ENCODE data around the gene LY6G6F. TPM values are rescaled to one million over a fixed set of nuclear protein-coding genes. Genes with fewer than 3 reads are reported as not detected.
"Not testable (repeated sequence)": the region's sequence is repeated elsewhere in the genome, so short reads cannot be mapped to it uniquely, and the experiment has no call there.

The LY6G6F gene
- total RNA-seq, 1 donor from 2014 or later = not detected

DNA sequence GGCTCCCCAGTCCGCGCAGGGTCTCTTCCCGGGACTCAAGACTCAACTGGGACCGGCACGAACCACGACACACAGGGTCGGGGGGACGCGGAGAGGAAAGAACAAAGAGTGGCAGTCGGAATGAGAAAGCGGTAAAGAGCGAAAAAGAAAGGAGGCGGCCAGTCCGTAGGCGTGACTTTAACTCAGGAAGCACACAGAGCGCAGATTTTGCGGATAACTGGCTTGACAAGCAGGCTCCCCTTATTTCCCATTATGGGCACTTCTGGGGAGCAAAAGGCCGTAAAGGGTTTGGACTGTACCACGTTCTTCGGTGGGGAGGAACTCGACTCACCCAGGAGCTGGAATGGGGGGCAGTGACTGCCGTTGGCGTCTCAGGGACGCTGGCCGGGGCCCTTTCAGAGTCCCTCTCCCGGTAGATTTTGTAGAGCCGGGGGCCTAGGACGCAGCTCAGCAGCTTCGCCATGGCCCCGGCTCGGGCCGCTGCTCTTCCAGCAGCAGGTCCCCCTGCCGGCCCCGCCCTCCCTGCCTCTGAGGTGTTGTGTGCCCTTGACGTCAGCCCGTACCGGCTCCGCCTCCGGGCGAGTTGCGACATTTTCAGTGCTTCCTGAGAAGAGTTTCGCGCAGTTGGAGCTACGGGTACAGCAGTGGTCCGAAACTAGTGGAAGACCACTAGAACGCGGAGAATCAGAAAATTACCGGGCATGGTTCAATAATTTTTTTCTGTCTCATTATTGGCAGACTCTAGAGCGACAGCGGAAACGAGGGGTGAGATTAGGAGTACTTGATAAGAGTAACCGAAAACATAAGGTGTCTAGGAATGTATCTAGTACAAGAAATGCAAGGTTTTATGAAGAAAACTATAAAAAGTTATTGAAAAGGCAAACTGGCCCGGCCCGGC is 3.6 kb upstream of the LY6G6F start, which contains the start of gene ABHD16A:
Gene ABHD16A, minus strand, starts transcription at position 506 of the 898 bp plus-strand sequence. Its CDS starts 43 bp downstream, at position 463.
- Mint-ChIP-seq H3K27ac (ENCODE audit: unreplicated experiment) (peak within 1 kb of the TSS; percentile 99), H3K4me3 (ENCODE audit: unreplicated experiment) (peak within 1 kb of the TSS; percentile 94), H3K4me1 (ENCODE audit: low read depth, unreplicated experiment) (peaks cover 13% of the 10 kb centered on the region), H3K36me3 (ENCODE audit: unreplicated experiment) (no peaks in the 10 kb centered on the region), H3K9me3 (ENCODE audit: unreplicated experiment) (peaks cover 10% of the 10 kb centered on the region), H3K27me3 (ENCODE audit: unreplicated experiment) (peaks cover 7% of the 10 kb centered on the region)
- peak; percentile 98 for DNase-seq
- TF ChIP-seq, protein P1, sequence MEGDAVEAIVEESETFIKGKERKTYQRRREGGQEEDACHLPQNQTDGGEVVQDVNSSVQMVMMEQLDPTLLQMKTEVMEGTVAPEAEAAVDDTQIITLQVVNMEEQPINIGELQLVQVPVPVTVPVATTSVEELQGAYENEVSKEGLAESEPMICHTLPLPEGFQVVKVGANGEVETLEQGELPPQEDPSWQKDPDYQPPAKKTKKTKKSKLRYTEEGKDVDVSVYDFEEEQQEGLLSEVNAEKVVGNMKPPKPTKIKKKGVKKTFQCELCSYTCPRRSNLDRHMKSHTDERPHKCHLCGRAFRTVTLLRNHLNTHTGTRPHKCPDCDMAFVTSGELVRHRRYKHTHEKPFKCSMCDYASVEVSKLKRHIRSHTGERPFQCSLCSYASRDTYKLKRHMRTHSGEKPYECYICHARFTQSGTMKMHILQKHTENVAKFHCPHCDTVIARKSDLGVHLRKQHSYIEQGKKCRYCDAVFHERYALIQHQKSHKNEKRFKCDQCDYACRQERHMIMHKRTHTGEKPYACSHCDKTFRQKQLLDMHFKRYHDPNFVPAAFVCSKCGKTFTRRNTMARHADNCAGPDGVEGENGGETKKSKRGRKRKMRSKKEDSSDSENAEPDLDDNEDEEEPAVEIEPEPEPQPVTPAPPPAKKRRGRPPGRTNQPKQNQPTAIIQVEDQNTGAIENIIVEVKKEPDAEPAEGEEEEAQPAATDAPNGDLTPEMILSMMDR (IDR thresholded peaks at IDR 0.05; ENCODE audit: partially characterized antibody, unreplicated experiment) = peak; percentile 23

DNA sequence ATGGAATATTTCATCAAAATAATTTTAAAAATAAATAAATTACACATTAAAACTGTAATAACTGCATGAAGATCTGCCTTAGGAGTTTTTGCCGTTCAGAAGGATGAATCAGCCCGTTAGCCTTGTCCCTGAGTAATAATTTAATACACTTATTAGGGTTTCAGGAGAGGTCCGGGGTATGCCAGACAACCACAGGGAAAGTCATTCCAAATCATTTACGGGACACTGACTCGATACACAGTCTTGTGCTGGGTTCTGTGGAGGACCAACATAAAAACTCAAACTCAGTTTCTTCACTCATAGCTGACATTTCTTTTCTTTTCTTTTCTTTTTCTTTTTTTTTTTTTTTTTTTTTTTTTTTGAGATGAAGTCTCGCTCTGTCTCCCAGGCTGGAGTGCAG is 735 bp upstream of the LY6G6F start:
- Mint-ChIP-seq H3K4me1 (ENCODE audit: low read depth, unreplicated experiment) (peaks cover 15% of the 10 kb centered on the region), H3K9me3 (ENCODE audit: unreplicated experiment) (peaks cover 16% of the 10 kb centered on the region), H3K4me3 (ENCODE audit: unreplicated experiment) (no peak overlapping the region), H3K27ac (ENCODE audit: unreplicated experiment) (no peak overlapping the region), H3K36me3 (ENCODE audit: unreplicated experiment) (no peaks in the 10 kb centered on the region), H3K27me3 (ENCODE audit: unreplicated experiment) (peaks cover 11% of the 10 kb centered on the region)
- TF ChIP-seq, protein P1 (IDR thresholded peaks at IDR 0.05; ENCODE audit: partially characterized antibody, unreplicated experiment) = no peak
- no peak for DNase-seq

DNA sequence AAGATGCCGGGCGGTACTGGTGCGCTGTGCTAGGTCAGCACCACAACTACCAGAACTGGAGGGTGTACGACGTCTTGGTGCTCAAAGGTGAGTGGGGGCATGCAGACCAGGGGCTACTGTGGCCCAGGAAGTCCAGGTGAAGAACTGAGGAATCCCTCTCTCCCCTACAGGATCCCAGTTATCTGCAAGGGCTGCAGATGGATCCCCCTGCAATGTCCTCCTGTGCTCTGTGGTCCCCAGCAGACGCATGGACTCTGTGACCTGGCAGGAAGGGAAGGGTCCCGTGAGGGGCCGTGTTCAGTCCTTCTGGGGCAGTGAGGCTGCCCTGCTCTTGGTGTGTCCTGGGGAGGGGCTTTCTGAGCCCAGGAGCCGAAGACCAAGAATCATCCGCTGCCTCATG is 1.0 kb downstream of the LY6G6F start:
- TF ChIP-seq, protein P1 (IDR thresholded peaks at IDR 0.05; ENCODE audit: partially characterized antibody, unreplicated experiment) = no peak
- Mint-ChIP-seq H3K4me1 (ENCODE audit: low read depth, unreplicated experiment) (peaks cover 6% of the 10 kb centered on the region), H3K27me3 (ENCODE audit: unreplicated experiment) (peaks cover 6% of the 10 kb centered on the region), H3K9me3 (ENCODE audit: unreplicated experiment) (peaks cover 16% of the 10 kb centered on the region), H3K4me3 (ENCODE audit: unreplicated experiment) (no peak overlapping the region), H3K27ac (ENCODE audit: unreplicated experiment) (no peak overlapping the region), H3K36me3 (ENCODE audit: unreplicated experiment) (no peaks in the 10 kb centered on the region)
- no peak for DNase-seq

GRCh38 chr6:31708224-31708623 is 1.6 kb downstream of the LY6G6F start:
- Mint-ChIP-seq H3K4me1 (ENCODE audit: low read depth, unreplicated experiment) (peaks cover 8% of the 10 kb centered on the region), H3K27me3 (ENCODE audit: unreplicated experiment) (peaks cover 9% of the 10 kb centered on the region), H3K36me3 (ENCODE audit: unreplicated experiment) (no peaks in the 10 kb centered on the region)

DNA sequence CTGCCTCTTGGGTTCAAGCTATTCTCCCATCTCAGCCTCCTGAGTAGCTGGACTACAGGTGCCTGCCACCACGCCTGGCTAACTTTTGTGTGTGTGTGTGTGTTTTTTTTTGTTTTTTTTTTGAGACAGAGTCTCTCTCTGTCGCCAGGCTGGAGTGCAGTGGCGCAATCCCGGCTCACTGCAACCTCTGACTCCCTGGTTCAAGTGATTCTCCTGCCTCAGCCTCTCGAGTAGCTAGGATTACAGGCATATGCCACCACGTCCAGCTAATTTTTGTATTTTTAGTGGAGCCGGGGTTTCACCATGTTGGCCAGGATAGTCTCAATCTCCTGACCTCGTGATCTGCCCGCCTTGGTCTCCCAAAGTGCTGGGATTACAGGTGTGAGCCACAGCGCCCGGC is 2.5 kb downstream of the LY6G6F start:
- H3K27me3 Mint-ChIP-seq (ENCODE audit: unreplicated experiment); DNase-seq: not testable (repeated sequence)

More at GRCh38 chr6:31708224-31708623, 1.6 kb downstream of the LY6G6F start:
- no peak overlapping the region for H3K27ac Mint-ChIP-seq (ENCODE audit: unreplicated experiment)
- H3K4me3 Mint-ChIP-seq (ENCODE audit: unreplicated experiment) = no peak overlapping the region
- TF ChIP-seq, protein P1 (IDR thresholded peaks at IDR 0.05; ENCODE audit: partially characterized antibody, unreplicated experiment) = no peak
- peaks cover 14% of the 10 kb centered on the region for H3K9me3 Mint-ChIP-seq (ENCODE audit: unreplicated experiment)
- DNase-seq = no peak

More for the DNA sequence above, 2.5 kb downstream of the LY6G6F start:
- H3K4me3 Mint-ChIP-seq (ENCODE audit: unreplicated experiment); H3K27ac Mint-ChIP-seq (ENCODE audit: unreplicated experiment); H3K9me3 Mint-ChIP-seq (ENCODE audit: unreplicated experiment); H3K36me3 Mint-ChIP-seq (ENCODE audit: unreplicated experiment): not testable (repeated sequence)
- peaks cover 12% of the 10 kb centered on the region for H3K4me1 Mint-ChIP-seq (ENCODE audit: low read depth, unreplicated experiment)

Data from glutamatergic neuron (in vitro differentiated cells).